Spleen (tissue), 7 donors: ENCODE results near the gene SRGAP1.

Experiments used
- CTCF ChIP-seq, 11 experiments: fragments of 200-600 bp in 7 of 11; fragments of 450-650 bp in 4 of 11; sonication (generic) in 4 of 11; IDR thresholded peaks in 8 of 11; conservative IDR thresholded peaks in 3 of 11; 1 replicate in 7 of 11; 2 replicates in 4 of 11; pipeline versions ENCODE4 v1.4.0 to v1.8.0; 2016 to 2021; ENCODE audit warnings: antibody characterized with exemption in 11 of 11, inconsistent platforms in 4 of 11, mild to moderate bottlenecking in 1 of 11
- POLR2A ChIP-seq, 3 donors: fragments of 450-650 bp; IDR thresholded peaks; one replicate each; pipeline ENCODE4 v1.5.1; 2017; ENCODE audit warnings: antibody characterized with exemption in 3 of 3, mild to moderate bottlenecking in 1 of 3
- POLR2AphosphoS5 ChIP-seq, 3 donors: sonication (generic); formaldehyde crosslinking; IDR thresholded peaks; one replicate each; pipeline ENCODE4 v1.5.1; 2017; ENCODE audit warnings: antibody characterized with exemption in 3 of 3
- donor health status: DM: no; HTN: no; CAD: no; lungs with moderate emphysema.
- donor health status: DM: no; HTN: no; CAD: no.
- donor health status: DM: no; HTN: no; CAD: no.

- TF ChIP-seq POLR2A (IDR thresholded peaks at IDR 0.05) (no peak), CTCF (IDR thresholded peaks at IDR 0.05 in 8 of 11, conservative IDR thresholded peaks at IDR 0.05 in 3 of 11) (no peak), POLR2AphosphoS5 (IDR thresholded peaks at IDR 0.05) (no peak)
Observed at GRCh38 chr12:64034901-64035576, 190.5 kb downstream of the SRGAP1 start.
